K562 (cell line): ENCODE results near the gene RHOV. TPM values are rescaled to one million over a fixed set of nuclear protein-coding genes. Genes with fewer than 3 reads are reported as not detected.

Experiments used
- ARID1B ChIP-seq: fragments of 450-650 bp; IDR thresholded peaks from 2 replicates; pipeline ENCODE4 v1.6.1; 2016; ENCODE audit warnings: antibody characterized with exemption, mild to moderate bottlenecking, inconsistent platforms
- CBFA2T3 ChIP-seq: fragments of 450-650 bp; IDR thresholded peaks from 2 replicates; pipeline ENCODE4 v1.6.1; 2017
- GATAD2B ChIP-seq: fragments of 450-650 bp; IDR thresholded peaks from 2 replicates; pipeline ENCODE4 v1.6.1; 2017; ENCODE audit warnings: mild to moderate bottlenecking, borderline replicate concordance
- GTF2A2 ChIP-seq: IDR thresholded peaks from 2 replicates; pipeline ENCODE4 v1.6.1; 2016; ENCODE audit warnings: mild to moderate bottlenecking, missing genetic modification characterization, missing compliant biosample characterization
- HDAC3 ChIP-seq: fragments of 450-650 bp; IDR thresholded peaks from 2 replicates; pipeline ENCODE4 v1.6.1; 2018; ENCODE audit warnings: borderline replicate concordance, mild to moderate bottlenecking, moderate library complexity; ENCODE audit not compliant: partially characterized antibody
- HDAC6 ChIP-seq: IDR thresholded peaks from 2 replicates; pipeline ENCODE4 v1.6.1; 2012; ENCODE audit warnings: low read depth, mild to moderate bottlenecking, control low read depth, inconsistent platforms, low read length, moderate library complexity
- L3MBTL2 ChIP-seq: fragments of 450-650 bp; IDR thresholded peaks from 2 replicates; pipeline ENCODE4 v1.6.1; 2016; ENCODE audit warnings: mild to moderate bottlenecking, moderate library complexity
- LEF1 ChIP-seq: fragments of 450-650 bp; IDR thresholded peaks from 2 replicates; pipeline ENCODE4 v1.6.1; 2016; ENCODE audit warnings: mild to moderate bottlenecking
- PTRF ChIP-seq: fragments of 450-650 bp; IDR thresholded peaks from 2 replicates; pipeline ENCODE4 v1.6.1; 2016; ENCODE audit warnings: mild to moderate bottlenecking, missing genetic modification characterization, missing compliant biosample characterization
- PYGO2 ChIP-seq: fragments of 450-650 bp; IDR thresholded peaks from 2 replicates; pipeline ENCODE4 v1.6.1; 2016; ENCODE audit warnings: mild to moderate bottlenecking, missing genetic modification characterization, moderate library complexity, missing compliant biosample characterization
- TEAD1 ChIP-seq, 2 experiments: fragments of 450-650 bp in 1 of 2; sonication (generic) in 1 of 2; formaldehyde crosslinking; IDR thresholded peaks; 2 replicates each; pipeline versions ENCODE4 v1.4.0 to v1.8.0; 2020 to 2022; ENCODE audit warnings: mild to moderate bottlenecking in 2 of 2, missing genetic modification reagents in 1 of 2
- VEZF1 ChIP-seq: fragments of 200-800 bp; sonication (Bioruptor generic); IDR thresholded peaks from 2 replicates; pipeline ENCODE4 v1.6.1; 2017; ENCODE audit warnings: missing genetic modification characterization, missing compliant biosample characterization
- ZNF436 ChIP-seq: fragments of 250-450, 450-650 bp; sonication (Bioruptor Pico); formaldehyde crosslinking; IDR thresholded peaks from 2 replicates; pipeline ENCODE4 v1.7.0; 2020; ENCODE audit warnings: mild to moderate bottlenecking
- ZNF766 ChIP-seq: fragments of 200-800 bp; sonication (Bioruptor generic); conservative IDR thresholded peaks from 2 replicates; pipeline ENCODE4 v1.6.1; 2016; ENCODE audit warnings: missing genetic modification characterization, missing compliant biosample characterization
- polyA plus RNA-seq, 8 experiments: library from polyadenylated mRNA; depleted of rRNA in 4 of 8; stranded (reverse) in 5 of 8; unstranded in 3 of 8; fragments of >200 nt; fragmentation: Nextera tagmentation in 2 of 8; fragmentation: Illumina TruSeq in 1 of 8; extraction: Ambion mirVana in 2 of 8; extraction: Trizol in 1 of 8; gene quantifications; 2 replicates each; pipeline versions ENCODE4 v1.2.1 to v1.2.3, GENCODE V29; 2011 to 2014; ENCODE audit warnings: inconsistent platforms in 1 of 8, missing spikeins in 1 of 8
- total RNA-seq, 7 experiments: library from RNA; depleted of rRNA in 6 of 7; stranded (reverse); fragments of >200 nt in 6 of 7; fragmentation: Illumina TruSeq in 2 of 7; extraction: Trizol in 2 of 7; gene quantifications; 2 replicates each; pipeline versions ENCODE4 v1.2.1 to v1.2.3, GENCODE V29; 2011 to 2021; ENCODE audit warnings: low replicate concordance in 1 of 7
- TF ChIP-seq, protein P1 (sequence below): sonication (generic); IDR thresholded peaks from 2 replicates; pipeline ENCODE4 v1.6.1; 2016
- TF ChIP-seq, protein P2 (sequence below), 2 experiments: fragments of 150-350 bp in 1 of 2; IDR thresholded peaks; 2 replicates each; pipeline ENCODE4 v1.6.1; 2012 to 2016; ENCODE audit warnings: low read depth in 2 of 2, low read length in 2 of 2, mild to moderate bottlenecking in 1 of 2, moderate library complexity in 1 of 2
- TF ChIP-seq, protein P3 (sequence below): fragments of 250-450 bp; sonication (Bioruptor Pico); IDR thresholded peaks from 2 replicates; pipeline ENCODE4 v1.5.0; 2021; ENCODE audit warnings: mild to moderate bottlenecking, moderate library complexity

RHOV gene
- total and polyA plus RNA-seq, 9 of the 15 experiments (the other 6 are each of a cell fraction or from before 2014, with no cell fraction given) = 0.08 to 2.0 (median 1.1) TPM

DNA sequence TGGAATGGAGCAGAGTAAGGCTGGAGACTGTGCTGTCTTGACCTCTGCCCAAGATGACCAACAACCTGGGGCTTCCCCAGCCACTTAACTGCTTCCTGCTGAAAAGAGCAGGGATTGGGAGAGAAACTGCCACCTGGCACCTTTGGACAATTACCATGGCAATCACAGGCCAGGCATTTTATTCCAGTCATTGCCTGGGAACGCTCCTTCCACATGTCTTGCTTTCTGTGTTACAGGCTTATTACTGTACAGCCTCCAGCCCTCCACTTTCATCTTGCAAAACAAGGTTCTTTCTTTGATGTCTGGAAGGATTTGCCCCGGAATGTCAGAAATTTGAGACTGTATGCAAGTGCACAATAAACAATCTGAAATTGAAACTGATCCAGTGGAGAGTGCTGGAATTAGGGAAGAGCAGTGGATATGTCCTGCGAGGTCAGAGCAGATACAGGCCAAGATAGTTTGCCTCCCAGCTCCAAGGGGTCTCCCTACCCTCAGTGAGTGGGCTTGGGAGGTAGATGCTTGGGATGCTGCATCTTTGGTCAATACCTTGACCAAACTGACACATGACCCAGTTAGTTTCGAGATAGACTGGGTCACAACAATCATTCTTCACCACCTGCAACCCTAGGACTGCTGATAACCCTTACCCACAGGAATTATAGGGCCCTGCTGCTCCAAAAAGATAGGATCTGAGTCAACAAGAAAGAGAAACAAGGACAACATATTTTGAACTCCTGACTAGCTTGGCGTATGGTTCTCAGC is 48.2 kb downstream of the RHOV start (continued):
- peak; percentile 80 for TF ChIP-seq PYGO2 (tag)
- peak; percentile 97; the same call in 1 of the 2 replicates for TF ChIP-seq LEF1
- peak; percentile 40; the same call in 1 of the 2 replicates for TF ChIP-seq VEZF1 (CRISPR knock-in tag)
- TF ChIP-seq, protein P1, sequence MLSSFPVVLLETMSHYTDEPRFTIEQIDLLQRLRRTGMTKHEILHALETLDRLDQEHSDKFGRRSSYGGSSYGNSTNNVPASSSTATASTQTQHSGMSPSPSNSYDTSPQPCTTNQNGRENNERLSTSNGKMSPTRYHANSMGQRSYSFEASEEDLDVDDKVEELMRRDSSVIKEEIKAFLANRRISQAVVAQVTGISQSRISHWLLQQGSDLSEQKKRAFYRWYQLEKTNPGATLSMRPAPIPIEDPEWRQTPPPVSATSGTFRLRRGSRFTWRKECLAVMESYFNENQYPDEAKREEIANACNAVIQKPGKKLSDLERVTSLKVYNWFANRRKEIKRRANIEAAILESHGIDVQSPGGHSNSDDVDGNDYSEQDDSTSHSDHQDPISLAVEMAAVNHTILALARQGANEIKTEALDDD = peak; percentile 67
- TF ChIP-seq CBFA2T3 = peak; percentile 98
- TF ChIP-seq ZNF436 (CRISPR knock-in tag) = no peak
- peak; percentile 98 for TF ChIP-seq ARID1B
- no peak for TF ChIP-seq PTRF (tag)
- TF ChIP-seq GATAD2B = peak; percentile 44; the same call in 1 of the 2 replicates
- TF ChIP-seq GTF2A2 (tag) = no peak
- TF ChIP-seq, protein P2, sequence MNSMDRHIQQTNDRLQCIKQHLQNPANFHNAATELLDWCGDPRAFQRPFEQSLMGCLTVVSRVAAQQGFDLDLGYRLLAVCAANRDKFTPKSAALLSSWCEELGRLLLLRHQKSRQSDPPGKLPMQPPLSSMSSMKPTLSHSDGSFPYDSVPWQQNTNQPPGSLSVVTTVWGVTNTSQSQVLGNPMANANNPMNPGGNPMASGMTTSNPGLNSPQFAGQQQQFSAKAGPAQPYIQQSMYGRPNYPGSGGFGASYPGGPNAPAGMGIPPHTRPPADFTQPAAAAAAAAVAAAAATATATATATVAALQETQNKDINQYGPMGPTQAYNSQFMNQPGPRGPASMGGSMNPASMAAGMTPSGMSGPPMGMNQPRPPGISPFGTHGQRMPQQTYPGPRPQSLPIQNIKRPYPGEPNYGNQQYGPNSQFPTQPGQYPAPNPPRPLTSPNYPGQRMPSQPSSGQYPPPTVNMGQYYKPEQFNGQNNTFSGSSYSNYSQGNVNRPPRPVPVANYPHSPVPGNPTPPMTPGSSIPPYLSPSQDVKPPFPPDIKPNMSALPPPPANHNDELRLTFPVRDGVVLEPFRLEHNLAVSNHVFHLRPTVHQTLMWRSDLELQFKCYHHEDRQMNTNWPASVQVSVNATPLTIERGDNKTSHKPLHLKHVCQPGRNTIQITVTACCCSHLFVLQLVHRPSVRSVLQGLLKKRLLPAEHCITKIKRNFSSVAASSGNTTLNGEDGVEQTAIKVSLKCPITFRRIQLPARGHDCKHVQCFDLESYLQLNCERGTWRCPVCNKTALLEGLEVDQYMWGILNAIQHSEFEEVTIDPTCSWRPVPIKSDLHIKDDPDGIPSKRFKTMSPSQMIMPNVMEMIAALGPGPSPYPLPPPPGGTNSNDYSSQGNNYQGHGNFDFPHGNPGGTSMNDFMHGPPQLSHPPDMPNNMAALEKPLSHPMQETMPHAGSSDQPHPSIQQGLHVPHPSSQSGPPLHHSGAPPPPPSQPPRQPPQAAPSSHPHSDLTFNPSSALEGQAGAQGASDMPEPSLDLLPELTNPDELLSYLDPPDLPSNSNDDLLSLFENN (IDR thresholded peaks at IDR 0.05; ENCODE audit: low read depth in 2 of 2, low read length in 2 of 2) = peak in 1 of 2 experiments; percentile 95; a peak in 2 of 4 replicates
- peak; percentile 88 for TF ChIP-seq ZNF766 (CRISPR knock-in tag)
- no peak for TF ChIP-seq HDAC6
- TF ChIP-seq, protein P3, sequence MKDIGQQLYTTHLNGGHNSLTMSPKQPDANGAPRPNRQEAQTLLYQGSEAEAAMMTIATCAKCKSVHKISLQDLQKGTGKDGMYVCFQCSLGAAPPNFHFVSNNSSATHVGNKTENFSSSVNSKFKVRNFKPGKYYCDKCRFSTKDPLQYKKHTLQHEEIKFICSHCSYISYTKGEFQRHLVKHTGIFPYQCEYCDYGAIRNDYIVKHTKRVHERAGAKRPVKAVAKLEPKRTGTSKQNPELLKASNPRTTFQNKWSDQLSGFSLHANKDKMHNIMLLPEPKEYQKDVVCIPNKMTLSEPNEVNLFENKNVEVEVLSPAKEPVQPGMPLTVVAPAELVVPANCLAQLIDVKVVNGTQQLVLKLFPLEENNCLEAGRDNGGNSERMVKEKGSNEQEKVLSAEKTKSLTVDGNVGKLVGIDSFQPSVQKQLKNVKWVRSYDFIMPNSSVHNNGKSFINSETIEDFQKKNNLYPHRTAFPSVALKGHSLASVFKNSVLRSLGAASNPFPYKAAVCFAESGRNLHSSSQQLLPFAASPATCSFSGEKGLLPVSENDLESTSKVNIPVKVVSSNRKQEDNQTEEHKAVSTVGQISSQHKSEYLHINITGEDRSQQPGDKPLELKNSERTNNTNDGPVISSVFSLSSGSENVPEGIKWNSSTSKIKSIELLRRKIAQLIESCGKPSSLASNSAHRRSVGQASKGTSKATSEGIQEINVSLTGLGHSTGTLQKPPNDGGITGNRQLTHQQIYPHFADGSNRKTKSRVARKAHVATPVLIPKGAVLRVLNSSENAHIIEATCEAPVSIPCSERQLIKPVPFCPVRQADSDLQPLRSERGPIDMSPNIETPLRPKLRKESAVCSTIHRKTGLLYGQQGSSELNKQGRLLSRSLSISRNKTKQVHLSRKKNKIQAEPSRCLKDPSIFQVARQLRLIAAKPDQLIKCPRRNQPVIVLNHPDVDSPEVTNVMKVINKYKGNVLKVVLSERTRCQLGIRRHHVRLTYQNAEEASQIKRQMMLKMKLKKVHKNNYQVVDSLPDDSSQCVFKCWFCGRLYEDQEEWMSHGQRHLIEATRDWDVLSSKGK (CRISPR knock-in tag) = no peak
- TF ChIP-seq TEAD1 (CRISPR knock-in tag; IDR thresholded peaks at IDR 0.05) = peak; percentile 96 to 99
- no peak; the same call in 1 of the 2 replicates for TF ChIP-seq L3MBTL2
- peak; percentile 93 for TF ChIP-seq HDAC3
